ENCODE results near the gene PTCD1.

- TF ChIP-seq POLR2A (IDR thresholded peaks at IDR 0.05) (peak in 1 of 2 donors; percentile 33), POLR2AphosphoS5 (IDR thresholded peaks at IDR 0.05; ENCODE audit: insufficient read depth in 1 of 2, low read depth in 1 of 2) (peak in 1 of 2 donors; percentile 9)
- TF ChIP-seq, protein P1, sequence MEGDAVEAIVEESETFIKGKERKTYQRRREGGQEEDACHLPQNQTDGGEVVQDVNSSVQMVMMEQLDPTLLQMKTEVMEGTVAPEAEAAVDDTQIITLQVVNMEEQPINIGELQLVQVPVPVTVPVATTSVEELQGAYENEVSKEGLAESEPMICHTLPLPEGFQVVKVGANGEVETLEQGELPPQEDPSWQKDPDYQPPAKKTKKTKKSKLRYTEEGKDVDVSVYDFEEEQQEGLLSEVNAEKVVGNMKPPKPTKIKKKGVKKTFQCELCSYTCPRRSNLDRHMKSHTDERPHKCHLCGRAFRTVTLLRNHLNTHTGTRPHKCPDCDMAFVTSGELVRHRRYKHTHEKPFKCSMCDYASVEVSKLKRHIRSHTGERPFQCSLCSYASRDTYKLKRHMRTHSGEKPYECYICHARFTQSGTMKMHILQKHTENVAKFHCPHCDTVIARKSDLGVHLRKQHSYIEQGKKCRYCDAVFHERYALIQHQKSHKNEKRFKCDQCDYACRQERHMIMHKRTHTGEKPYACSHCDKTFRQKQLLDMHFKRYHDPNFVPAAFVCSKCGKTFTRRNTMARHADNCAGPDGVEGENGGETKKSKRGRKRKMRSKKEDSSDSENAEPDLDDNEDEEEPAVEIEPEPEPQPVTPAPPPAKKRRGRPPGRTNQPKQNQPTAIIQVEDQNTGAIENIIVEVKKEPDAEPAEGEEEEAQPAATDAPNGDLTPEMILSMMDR (IDR thresholded peaks at IDR 0.05), result no peak
Measured at GRCh38 chr7:99374111-99375064, 64.2 kb downstream of the PTCD1 start, which contains the start of gene ARPC1B.

All from vagina (tissue), 2 donors.